Activated CD4-positive, alpha-beta T cell treated with anti-CD3 and anti-CD28 coated beads, Interleukin-2, amount 50 U/mL, for 24 hours (primary cell): ENCODE results near the gene GRAMD2A.

Experiments
- DNase-seq, 2 donors: peaks; one replicate each; pipeline ENCODE4 v3.0.0-alpha.2; 2020; ENCODE audit warnings: low read depth in 1 of 2, low spot score in 1 of 2

Gene GRAMD2A

GRCh38 chr15:72139667-72140066, 57.9 kb downstream of the GRAMD2A start:
- DNase-seq: no peak

GRCh38 chr15:72136170-72137051, 61.2 kb downstream of the GRAMD2A start:
- DNase-seq: no peak

GRCh38 chr15:72135719-72136118, 61.9 kb downstream of the GRAMD2A start:
- no peak for DNase-seq

DNA sequence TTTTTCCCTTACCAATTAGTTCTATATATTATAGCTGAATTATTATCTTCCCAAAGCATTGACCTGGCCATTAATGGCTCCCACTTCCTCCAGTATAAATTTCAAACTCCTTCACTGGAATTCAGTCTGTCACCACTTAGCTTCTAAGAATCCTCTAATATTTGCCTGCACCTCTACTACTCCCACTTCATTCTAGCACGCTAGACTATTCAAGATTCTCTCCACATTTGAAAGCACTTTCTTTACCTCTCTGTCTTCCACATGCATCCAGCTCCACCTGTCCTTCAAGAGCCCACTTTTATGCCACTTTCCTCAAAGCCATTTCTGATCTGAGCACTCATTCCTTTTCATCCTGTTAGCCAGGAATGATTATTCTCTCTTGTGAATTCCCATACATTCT, 64.4 kb downstream of the GRAMD2A start:
- DNase-seq: no peak

- DNase-seq: no peak
Measured at GRCh38 chr15:72131922-72132321, 65.7 kb downstream of the GRAMD2A start.

- no peak for DNase-seq
Measured at GRCh38 chr15:72130272-72130671, 67.3 kb downstream of the GRAMD2A start.

- no peak for DNase-seq
Measured at GRCh38 chr15:72128359-72128758, 69.2 kb downstream of the GRAMD2A start.

DNA sequence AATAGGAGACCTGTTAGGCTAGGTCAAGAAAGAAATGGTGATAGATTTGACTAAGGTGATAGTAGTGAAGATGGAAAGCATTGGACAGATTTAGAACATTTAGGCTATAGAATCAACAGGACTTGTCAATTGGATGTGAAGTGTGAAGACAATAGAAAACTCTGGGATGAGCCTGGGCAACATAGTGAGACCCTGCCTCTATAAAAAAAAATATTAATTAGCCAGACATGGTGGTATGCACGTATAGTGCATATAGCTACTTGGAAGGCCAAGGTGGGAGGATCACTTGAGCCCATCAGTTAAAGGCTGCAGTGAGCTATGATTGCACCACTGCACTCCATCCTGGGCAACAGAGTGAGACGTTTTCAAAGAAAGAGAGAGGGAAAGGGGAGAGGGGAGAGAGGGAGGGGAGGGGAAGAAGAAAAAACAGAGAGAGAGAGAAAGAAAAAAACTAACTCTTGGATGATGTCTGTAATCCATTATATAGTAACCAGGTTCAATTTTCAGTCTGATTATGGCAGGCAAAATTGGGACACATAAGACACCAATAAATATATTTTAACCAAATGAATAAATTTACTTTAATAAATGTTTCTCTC, 69.8 kb downstream of the GRAMD2A start:
- DNase-seq: no peak

DNA sequence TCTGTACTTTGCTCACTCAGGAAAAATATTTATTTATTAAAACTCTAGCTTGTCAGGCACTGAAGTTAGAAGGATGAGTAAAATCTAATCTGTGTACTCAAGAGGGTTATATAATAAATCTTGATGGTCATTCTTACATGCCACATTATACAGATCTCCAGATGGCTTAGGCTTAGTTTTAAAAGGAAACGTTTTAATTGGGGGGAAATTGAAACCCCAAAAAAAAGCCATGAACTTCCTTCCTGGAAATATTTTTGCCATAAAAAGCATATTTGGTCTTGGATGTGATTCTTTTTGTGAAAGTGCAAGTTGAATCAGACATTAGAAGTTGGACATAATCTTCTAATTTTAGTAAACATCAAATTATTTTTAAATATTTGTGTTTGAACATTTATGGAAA, 73.4 kb downstream of the GRAMD2A start:
- no peak for DNase-seq

DNA sequence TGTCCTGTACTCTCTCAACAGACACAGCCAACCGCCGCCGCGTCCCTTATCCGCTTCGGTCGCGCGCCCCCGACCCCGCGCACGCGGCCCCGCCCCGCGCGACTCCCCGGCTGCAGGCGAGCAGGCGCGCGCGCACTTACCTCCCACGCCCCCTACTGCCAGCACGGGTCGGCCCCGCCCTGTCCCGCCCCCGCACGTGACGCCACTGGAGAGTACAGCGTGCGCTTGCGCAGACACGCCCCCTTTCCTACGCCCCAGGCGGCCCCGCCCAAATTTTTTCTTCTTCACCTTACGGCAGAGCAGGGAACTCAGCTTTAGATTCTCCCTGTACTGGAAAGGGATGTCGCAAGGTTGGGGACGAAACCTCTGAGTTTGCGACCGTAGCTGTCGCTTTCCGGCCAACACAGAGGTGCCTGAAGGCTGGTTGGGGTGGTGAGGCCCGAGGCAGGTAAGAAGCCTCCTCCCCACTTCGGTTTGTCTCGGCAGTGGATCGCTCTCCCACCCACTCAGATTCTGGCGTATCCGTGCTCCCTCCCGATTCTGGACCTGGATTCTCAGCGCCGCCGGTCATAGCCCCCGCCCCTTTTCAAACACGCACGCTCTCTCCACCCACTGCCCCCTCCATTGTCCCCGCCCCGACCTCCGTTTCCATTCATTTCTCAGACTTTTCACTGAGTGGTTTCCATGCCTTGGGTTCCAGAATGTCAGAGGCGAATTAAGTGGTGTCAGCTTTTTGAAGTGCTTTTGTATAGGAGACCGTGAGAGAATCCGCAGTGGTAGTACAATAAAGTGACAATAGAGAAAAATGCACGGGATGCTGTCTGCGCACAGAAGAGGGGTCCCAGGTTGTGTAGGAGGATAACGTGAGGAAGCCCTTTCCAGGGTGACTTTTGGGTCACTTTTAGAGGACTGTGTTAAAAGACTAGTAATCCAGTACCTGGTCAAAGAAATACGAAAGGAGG, 79.3 kb downstream of the GRAMD2A start, which contains the start of the genes MYO9A and SENP8:
Gene MYO9A, minus strand, starts transcription at position 134 of the 962 bp plus-strand sequence. CDS start 71,587 bp downstream, outside the sequence.
Gene SENP8, plus strand, starts transcription at position 387 of the 962 bp plus-strand sequence. CDS start 21,221 bp downstream, outside the sequence.
- DNase-seq: peak; percentile 99 to 100

DNA sequence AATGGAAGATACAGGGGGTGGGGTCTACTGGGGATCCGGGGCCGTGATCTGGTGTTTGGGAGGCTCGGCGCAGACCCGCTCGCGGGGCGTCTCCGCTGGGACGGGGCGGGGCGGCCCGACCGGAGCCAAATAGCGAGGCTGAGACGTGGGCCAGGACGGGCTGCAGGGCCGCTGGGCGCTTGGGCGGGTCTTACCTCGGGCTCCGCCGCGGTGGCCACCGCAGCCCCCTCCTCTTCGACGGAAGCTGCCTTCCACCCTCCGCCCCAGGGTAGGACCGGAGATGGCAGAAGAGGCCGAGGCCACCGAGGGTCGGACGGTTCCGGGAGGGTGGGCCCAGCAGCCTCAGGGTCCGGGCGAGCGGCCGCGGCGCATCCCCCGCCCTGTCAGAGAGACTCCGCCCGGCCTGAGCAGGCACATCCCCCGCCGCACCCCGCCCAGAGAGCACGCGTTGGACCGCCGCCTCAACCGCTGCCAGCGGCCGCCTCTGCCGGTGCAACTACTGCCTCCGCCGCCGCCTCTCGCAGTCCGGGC, 80.0 kb downstream of the GRAMD2A start:
- DNase-seq: peak; percentile 34 to 50

DNA sequence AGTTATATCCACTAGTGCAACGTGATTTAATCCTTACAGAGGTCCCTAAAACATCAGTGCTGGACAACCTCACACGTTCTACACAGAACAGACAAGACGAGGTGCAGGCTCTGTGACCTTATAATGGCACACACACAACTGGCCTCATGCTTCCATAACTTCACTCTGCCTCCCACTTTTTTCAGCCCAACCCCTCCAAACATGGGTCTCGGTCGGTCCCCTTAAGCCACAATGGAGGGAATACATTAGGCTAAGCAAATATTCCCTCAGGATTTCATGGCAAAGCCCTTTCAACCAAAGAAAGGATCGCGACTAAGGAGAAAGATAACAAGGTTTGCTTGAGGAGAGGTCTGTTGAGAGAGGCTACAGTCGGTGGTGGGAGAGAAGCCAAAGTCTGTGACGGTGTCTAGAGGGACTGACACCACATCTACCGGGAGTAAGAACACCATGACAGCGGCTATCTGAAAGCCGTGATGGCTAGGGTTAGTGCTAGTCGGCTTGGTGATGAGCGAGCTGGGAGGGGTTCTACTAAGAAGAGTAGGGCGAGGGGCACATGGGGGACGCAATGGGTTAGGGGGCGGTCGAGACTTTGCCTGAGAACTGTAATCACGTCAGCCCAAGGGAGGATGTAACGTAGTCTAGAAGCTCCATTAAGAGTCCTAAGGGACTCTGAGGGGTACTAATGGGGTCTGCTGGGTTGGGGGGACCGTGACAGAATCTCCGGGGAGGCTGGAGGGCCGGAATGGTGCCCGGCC, 80.7 kb downstream of the GRAMD2A start:
- peak in 1 of 2 donors; percentile 6 for DNase-seq

DNA sequence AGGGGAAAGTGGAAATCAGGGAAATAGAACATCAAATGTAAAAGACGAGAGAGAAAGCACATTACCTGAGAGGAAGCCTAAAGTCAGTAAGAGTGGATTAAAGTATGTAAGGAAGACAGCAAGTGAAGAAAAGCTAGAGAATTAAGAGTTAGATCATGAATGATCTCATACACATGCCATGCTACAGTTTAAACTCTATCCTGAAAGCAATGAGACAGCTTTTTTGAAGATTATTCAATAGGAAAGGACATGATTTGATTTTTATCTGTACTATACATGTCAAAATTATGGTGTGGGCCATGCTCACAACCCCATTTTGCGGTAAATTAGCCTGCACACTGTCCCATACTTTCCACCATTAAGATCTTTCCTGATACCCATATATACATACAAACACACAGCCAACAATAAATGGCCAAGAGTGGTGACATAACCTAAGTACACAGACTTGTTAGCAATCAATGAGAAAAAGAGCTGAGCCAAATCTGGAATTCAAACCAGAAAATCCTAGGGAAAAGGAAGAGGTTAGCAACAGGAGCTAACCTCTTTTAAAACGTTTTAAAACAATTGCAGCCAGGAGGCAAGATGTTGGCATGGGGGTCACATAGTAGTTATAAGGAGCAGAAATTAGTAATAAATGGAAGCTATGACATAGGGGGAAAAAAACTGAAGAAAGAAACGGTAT, 84.1 kb downstream of the GRAMD2A start:
- no peak for DNase-seq

DNA sequence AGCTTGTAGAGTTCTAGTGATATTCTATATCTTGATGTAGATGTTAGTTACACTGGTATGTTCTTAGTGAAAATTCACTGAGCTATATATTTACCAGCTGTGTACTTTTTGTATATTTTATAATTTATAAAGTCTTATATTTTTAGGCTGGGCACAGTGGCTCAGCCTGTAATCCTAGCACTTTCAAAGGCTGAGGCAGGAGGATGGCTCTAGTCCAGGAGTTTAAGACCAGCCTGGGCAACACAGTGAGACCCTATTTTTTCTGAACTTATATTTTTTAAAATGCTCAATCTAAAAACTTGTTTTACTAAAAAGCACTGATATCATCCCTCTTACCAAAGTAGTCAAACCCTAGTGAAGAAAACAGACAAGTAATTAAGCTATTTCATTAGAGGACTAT, 84.8 kb downstream of the GRAMD2A start:
- DNase-seq: no peak

DNA sequence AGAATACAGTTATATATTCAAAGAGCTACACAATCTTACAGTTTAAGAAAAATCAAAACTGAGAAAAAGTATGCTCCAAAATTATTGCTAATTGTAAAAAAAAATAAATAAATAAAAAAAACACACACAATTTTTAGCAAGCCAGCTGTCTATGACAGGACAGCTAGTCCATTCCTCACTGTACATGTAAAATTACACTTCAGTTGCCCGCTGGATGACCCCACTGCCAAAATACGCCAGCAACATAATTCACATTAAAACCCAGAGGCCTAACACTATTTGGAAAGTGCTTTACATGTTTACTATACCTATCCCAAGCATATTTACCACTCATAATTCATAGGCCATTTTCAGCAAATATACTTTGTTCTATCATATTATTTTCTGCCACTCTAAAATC, 85.5 kb downstream of the GRAMD2A start:
- no peak for DNase-seq

DNA sequence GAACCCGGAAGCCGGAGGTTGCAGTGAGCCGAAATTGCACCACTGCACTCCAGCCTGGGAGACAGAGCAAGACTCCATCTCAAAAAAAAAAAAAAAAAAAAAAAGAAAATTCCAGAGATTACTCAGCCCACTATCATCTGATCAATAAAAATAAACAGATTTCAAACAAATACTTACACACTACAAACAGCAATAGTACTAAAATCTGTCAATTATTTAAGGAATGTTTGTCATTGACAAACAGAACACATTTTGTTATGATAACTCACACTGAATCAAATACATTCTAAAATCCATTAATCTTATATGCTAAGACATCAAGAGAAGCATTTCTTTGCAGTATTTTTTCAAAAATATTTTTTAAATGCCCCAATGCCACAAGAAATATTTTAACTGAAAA, 87.2 kb downstream of the GRAMD2A start:
- no peak for DNase-seq
